ENCODE measurements around the gene FNIP2. TPM values are rescaled to one million over a fixed set of nuclear protein-coding genes. Genes with fewer than 3 reads are reported as not detected.
A peak's percentile ranks its signal among the peaks of the same experiment; 100 is the strongest.

FNIP2 gene
- total and polyA plus RNA-seq, 10 of the 15 experiments (the other 5 are each of a cell fraction or from before 2014, with no cell fraction given) = 0.03 to 0.38 (median 0.15) TPM

DNA sequence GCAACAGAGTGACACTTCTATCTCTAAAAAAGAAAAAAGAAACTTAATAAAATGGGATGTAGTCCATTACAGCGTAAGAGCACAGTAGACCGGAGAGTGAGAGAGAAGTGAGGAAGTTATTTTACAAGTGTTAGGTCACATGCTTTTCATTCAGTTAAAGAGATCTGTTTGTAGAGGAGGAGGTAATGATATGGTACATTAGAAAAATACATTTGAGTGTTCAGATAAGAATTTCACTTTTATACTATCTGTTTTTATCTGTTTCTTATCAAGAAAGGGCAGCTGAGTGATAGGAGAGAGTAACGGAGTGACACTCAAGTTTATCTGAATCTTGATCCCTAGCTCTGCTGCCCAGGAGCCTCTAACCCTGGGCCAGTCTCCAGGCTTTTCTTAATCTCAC, 38.9 kb downstream of the FNIP2 start (continued):
- no peak for TF ChIP-seq SREBF1 (IDR thresholded peaks at IDR 0.05; ENCODE audit: low read length)
- TF ChIP-seq, protein P1, sequence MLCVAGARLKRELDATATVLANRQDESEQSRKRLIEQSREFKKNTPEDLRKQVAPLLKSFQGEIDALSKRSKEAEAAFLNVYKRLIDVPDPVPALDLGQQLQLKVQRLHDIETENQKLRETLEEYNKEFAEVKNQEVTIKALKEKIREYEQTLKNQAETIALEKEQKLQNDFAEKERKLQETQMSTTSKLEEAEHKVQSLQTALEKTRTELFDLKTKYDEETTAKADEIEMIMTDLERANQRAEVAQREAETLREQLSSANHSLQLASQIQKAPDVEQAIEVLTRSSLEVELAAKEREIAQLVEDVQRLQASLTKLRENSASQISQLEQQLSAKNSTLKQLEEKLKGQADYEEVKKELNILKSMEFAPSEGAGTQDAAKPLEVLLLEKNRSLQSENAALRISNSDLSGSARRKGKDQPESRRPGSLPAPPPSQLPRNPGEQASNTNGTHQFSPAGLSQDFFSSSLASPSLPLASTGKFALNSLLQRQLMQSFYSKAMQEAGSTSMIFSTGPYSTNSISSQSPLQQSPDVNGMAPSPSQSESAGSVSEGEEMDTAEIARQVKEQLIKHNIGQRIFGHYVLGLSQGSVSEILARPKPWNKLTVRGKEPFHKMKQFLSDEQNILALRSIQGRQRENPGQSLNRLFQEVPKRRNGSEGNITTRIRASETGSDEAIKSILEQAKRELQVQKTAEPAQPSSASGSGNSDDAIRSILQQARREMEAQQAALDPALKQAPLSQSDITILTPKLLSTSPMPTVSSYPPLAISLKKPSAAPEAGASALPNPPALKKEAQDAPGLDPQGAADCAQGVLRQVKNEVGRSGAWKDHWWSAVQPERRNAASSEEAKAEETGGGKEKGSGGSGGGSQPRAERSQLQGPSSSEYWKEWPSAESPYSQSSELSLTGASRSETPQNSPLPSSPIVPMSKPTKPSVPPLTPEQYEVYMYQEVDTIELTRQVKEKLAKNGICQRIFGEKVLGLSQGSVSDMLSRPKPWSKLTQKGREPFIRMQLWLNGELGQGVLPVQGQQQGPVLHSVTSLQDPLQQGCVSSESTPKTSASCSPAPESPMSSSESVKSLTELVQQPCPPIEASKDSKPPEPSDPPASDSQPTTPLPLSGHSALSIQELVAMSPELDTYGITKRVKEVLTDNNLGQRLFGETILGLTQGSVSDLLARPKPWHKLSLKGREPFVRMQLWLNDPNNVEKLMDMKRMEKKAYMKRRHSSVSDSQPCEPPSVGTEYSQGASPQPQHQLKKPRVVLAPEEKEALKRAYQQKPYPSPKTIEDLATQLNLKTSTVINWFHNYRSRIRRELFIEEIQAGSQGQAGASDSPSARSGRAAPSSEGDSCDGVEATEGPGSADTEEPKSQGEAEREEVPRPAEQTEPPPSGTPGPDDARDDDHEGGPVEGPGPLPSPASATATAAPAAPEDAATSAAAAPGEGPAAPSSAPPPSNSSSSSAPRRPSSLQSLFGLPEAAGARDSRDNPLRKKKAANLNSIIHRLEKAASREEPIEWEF (IDR thresholded peaks at IDR 0.05; ENCODE audit: insufficient replicate concordance, low read depth, low read length) = no peak
- TF ChIP-seq, protein P2, sequence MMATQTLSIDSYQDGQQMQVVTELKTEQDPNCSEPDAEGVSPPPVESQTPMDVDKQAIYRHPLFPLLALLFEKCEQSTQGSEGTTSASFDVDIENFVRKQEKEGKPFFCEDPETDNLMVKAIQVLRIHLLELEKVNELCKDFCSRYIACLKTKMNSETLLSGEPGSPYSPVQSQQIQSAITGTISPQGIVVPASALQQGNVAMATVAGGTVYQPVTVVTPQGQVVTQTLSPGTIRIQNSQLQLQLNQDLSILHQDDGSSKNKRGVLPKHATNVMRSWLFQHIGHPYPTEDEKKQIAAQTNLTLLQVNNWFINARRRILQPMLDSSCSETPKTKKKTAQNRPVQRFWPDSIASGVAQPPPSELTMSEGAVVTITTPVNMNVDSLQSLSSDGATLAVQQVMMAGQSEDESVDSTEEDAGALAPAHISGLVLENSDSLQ (IDR thresholded peaks at IDR 0.05) = no peak
- TF ChIP-seq HDAC2 (IDR thresholded peaks at IDR 0.05) = no peak

DNA sequence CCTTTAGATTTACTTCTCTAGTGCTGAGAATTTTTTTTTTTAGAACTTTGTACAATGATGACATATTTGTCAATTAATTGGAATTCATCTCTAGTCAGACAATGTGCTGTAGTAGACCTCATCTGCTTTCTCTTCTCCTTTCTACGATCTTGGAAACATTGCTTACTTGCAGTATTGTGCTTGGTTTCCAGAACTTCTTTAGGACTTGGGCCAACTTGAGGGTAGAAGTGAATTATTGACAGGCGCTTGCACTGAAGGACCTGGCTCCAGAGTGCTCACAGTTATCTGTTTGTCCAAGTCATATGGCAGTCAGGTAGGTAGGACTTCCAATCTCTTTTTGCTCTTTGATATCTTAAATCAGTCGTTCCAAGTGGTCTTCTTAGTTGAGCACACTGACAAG, 39.6 kb downstream of the FNIP2 start:
- Histone ChIP-seq H3K9ac (ENCODE audit: control insufficient read depth, insufficient read depth, low read length) (no peak overlapping the region), H3K4me3 (no peak overlapping the region), H3K79me2 (ENCODE audit: control insufficient read depth, insufficient read depth, low read length) (peaks cover 5% of the 10 kb centered on the region), H3K27me3 (replicated peaks in 1 of 2; ENCODE audit: control insufficient read depth in 2 of 2, insufficient read depth in 2 of 2, low read length in 1 of 2) (no peaks in the 10 kb centered on the region; a peak in 1 of 4 replicates), H3K36me3 (ENCODE audit: control insufficient read depth in 2 of 2, insufficient read depth in 2 of 2, low read length in 1 of 2) (no peaks in the 10 kb centered on the region), H3K4me1 (ENCODE audit: control insufficient read depth, insufficient read depth, low read length) (peaks cover 30% of the 10 kb centered on the region), H2AFZ (ENCODE audit: control insufficient read depth, low read depth, low read length) (no peak overlapping the region), H3K4me2 (ENCODE audit: control insufficient read depth, insufficient read depth) (no peak overlapping the region), H3K9me3 (replicated peaks; ENCODE audit: control insufficient read depth, insufficient read depth, low read length) (no peaks in the 10 kb centered on the region), H4K20me1 (ENCODE audit: control insufficient read depth, insufficient read depth) (no peaks in the 10 kb centered on the region), H3K27ac (ENCODE audit: control insufficient read depth, insufficient read depth) (no peak overlapping the region)
- FAIRE-seq (no peak), DNase-seq (ENCODE audit: low read depth, low spot score) (no peak), ATAC-seq (no peak)
- ChIA-PET CTCF (interaction anchor here (0.5 kb wide), 1 partner anchor 24 kb away, joined by 4 read pairs; no protein-coding TSS in a partner anchor), SMC1A (ENCODE audit: uncharacterized antibody, unreplicated experiment) (interaction anchor here (0.6 to 16.0 kb wide), 6 partner anchors 9 to 209 kb away, joined by 3 to 291 read pairs (median 3); no protein-coding TSS in a partner anchor), RAD21 (ENCODE audit: unreplicated experiment) (interaction anchor here (0.6 to 1.3 kb wide), 3 partner anchors 8 to 369 kb away, joined by 3 to 4 read pairs (median 3); no protein-coding TSS in a partner anchor), POLR2A (no interaction called here)
- in situ Hi-C loops (cut with MboI) (no loop called here), intact Hi-C loops (cut with micrococcal nuclease; ENCODE audit: unreplicated experiment) (no loop called here)
- 85% methylated on average over 3 of the region's 3 CpGs for WGBS (ENCODE audit: insufficient coverage, insufficient replicate concordance, low lambda C conversion rate, missing lambda C conversion rate)
- TF ChIP-seq HDAC6 (IDR thresholded peaks at IDR 0.05; ENCODE audit: unreplicated experiment) (no peak), SPI1 (IDR thresholded peaks at IDR 0.05; ENCODE audit: borderline replicate concordance, insufficient read depth, low read depth, low read length) (peak; percentile 15; the same call in 1 of the 2 replicates), KAT2A (conservative IDR thresholded peaks at IDR 0.05; ENCODE audit: control insufficient read depth, low read depth, low read length) (no peak), MEF2B (IDR thresholded peaks at IDR 0.05; ENCODE audit: partially characterized antibody, poor library complexity, severe bottlenecking) (no peak), ZNF217 (IDR thresholded peaks at IDR 0.05) (no peak), GABPA (IDR thresholded peaks at IDR 0.05; ENCODE audit: low read depth) (no peak), ATF7 (IDR thresholded peaks at IDR 0.05; ENCODE audit: low read depth) (0 out of 2 replicates have a peak, but pooled peaks have one; percentile 24)
- TF ChIP-seq, protein P3, sequence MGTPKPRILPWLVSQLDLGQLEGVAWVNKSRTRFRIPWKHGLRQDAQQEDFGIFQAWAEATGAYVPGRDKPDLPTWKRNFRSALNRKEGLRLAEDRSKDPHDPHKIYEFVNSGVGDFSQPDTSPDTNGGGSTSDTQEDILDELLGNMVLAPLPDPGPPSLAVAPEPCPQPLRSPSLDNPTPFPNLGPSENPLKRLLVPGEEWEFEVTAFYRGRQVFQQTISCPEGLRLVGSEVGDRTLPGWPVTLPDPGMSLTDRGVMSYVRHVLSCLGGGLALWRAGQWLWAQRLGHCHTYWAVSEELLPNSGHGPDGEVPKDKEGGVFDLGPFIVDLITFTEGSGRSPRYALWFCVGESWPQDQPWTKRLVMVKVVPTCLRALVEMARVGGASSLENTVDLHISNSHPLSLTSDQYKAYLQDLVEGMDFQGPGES (IDR thresholded peaks at IDR 0.05) = no peak
- no TSS peak for BruUV-seq (replicated peaks)

All from GM12878 (cell line).